ENCODE measurements around the gene CDK5.

DNA sequence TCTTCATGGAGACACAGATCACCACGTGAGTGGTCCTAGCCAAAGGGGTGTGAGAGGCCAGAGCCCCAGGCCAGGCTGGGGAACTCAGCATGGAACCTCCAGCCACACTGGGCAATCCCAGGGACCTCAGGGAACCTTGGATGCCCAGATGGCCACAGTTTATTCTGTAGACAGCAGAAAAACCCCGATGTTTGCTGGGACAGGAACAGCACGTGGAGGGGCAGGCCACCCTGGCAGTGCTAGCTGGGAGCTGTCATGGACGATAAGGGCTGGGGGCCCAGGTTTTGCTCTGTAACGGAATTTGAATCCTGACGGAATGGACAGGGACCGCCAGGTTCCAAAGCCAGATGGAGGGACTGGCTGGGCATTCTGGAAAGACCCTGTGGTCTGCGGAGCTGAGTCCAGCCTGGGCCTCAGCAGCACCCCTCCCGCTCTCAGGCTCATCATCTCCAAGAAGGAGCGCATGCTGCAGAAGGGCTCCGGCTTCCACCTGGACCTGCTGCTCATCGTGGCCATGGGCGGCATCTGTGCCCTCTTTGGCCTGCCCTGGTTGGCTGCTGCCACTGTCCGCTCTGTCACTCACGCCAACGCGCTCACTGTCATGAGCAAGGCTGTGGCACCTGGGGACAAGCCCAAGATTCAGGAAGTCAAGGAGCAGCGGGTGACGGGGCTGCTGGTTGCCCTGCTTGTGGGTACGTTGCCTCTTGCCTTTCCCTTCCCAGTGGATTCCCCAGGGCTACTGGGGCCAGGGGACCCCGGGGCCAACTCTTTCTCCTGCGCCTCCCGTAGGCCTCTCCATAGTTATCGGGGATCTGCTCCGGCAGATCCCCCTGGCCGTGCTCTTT is 17.3 kb upstream of the CDK5 start:
- TF ChIP-seq, protein P1, sequence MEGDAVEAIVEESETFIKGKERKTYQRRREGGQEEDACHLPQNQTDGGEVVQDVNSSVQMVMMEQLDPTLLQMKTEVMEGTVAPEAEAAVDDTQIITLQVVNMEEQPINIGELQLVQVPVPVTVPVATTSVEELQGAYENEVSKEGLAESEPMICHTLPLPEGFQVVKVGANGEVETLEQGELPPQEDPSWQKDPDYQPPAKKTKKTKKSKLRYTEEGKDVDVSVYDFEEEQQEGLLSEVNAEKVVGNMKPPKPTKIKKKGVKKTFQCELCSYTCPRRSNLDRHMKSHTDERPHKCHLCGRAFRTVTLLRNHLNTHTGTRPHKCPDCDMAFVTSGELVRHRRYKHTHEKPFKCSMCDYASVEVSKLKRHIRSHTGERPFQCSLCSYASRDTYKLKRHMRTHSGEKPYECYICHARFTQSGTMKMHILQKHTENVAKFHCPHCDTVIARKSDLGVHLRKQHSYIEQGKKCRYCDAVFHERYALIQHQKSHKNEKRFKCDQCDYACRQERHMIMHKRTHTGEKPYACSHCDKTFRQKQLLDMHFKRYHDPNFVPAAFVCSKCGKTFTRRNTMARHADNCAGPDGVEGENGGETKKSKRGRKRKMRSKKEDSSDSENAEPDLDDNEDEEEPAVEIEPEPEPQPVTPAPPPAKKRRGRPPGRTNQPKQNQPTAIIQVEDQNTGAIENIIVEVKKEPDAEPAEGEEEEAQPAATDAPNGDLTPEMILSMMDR (IDR thresholded peaks at IDR 0.05) = no peak
- TF ChIP-seq POLR2A (IDR thresholded peaks at IDR 0.05) = no peak

Measured in body of pancreas (tissue), 4 donors.